Lower lobe of right lung (tissue), 2 donors: Measurements from ENCODE around the gene DUSP8. TPM values are rescaled to one million over a fixed set of nuclear protein-coding genes. Genes with fewer than 3 reads are reported as not detected.

Source experiments
- ATAC-seq, 2 donors: fragments of 200-7000 bp; cut with Tn5 transposase; one replicate each; pipeline ENCODE4 v1.9.1; 2020 to 2022; ENCODE audit warnings: mild to moderate bottlenecking in 2 of 2, moderate library complexity in 2 of 2
- DNase-seq: peaks from one replicate; pipeline ENCODE4 v3.0.0-alpha.2; 2020
- H3K27ac ChIP-seq: fragments of 200-600 bp; one replicate; pipeline ENCODE4 v1.8.0; 2022
- H3K27me3 ChIP-seq: fragments of 200-600 bp; one replicate; pipeline ENCODE4 v1.8.0; 2022; ENCODE audit warnings: low read depth
- H3K36me3 ChIP-seq: fragments of 200-600 bp; one replicate; pipeline ENCODE4 v1.8.0; 2022; ENCODE audit warnings: mild to moderate bottlenecking
- H3K4me1 ChIP-seq: fragments of 200-600 bp; one replicate; pipeline ENCODE4 v1.8.0; 2022
- H3K4me3 ChIP-seq: fragments of 200-600 bp; one replicate; pipeline ENCODE4 v1.8.0; 2022; ENCODE audit warnings: mild to moderate bottlenecking
- H3K9me3 ChIP-seq: fragments of 200-600 bp; one replicate; pipeline ENCODE4 v1.8.0; 2022
- CTCF ChIP-seq: fragments of 200-600 bp; IDR thresholded peaks from one replicate; pipeline ENCODE4 v1.8.0; 2022; ENCODE audit warnings: antibody characterized with exemption, mild to moderate bottlenecking
- intact Hi-C: fragments of 100-400 bp; cut with DNase I; formaldehyde crosslinking; loops from one replicate; pipeline ENCODE4 v1.11.0; 2022
- total RNA-seq: library from RNA; stranded (reverse); fragmentation: NEBNext Ultra II Directional; extraction: Animal tissue kit (Norgen Biotek cat#: 25700); gene quantifications from one replicate; pipeline ENCODE4 v1.2.1, GENCODE V29; 2021
- donor health status: DM: no; HTN: yes; CAD: no; lungs with severe emphysema.

The DUSP8 gene
- total RNA-seq, 1 donor from 2014 or later, result 8.9 TPM

GRCh38 chr11:1523779-1524178 is 48.3 kb downstream of the DUSP8 start:
- H3K27ac ChIP-seq, result no peak overlapping the region
- DNase-seq, result no peak
- no peaks in the 10 kb centered on the region for H3K36me3 ChIP-seq
- H3K27me3 ChIP-seq, result no peaks in the 10 kb centered on the region
- intact Hi-C loops, result no loop called here
- H3K9me3 ChIP-seq, result no peaks in the 10 kb centered on the region
- TF ChIP-seq CTCF, result no peak
- H3K4me3 ChIP-seq, result no peak overlapping the region
- no peak for ATAC-seq
- peaks cover 41% of the 10 kb centered on the region for H3K4me1 ChIP-seq

GRCh38 chr11:1523077-1523476 is 49.0 kb downstream of the DUSP8 start:
- no peak overlapping the region for H3K27ac ChIP-seq
- no peaks in the 10 kb centered on the region for H3K36me3 ChIP-seq
- TF ChIP-seq CTCF, result no peak
- H3K4me3 ChIP-seq, result no peak overlapping the region
- ATAC-seq (no peak), DNase-seq (no peak)
- H3K27me3 ChIP-seq, result no peaks in the 10 kb centered on the region
- no peaks in the 10 kb centered on the region for H3K9me3 ChIP-seq
- intact Hi-C loops, result no loop called here
- peaks cover 46% of the 10 kb centered on the region for H3K4me1 ChIP-seq

GRCh38 chr11:1522081-1522424 is 50.0 kb downstream of the DUSP8 start:
- H3K36me3 ChIP-seq, result no peaks in the 10 kb centered on the region
- no peak overlapping the region for H3K27ac ChIP-seq
- DNase-seq, result no peak
- H3K4me3 ChIP-seq, result no peak overlapping the region
- H3K4me1 ChIP-seq, result peaks cover 55% of the 10 kb centered on the region
- TF ChIP-seq CTCF, result no peak
- no peaks in the 10 kb centered on the region for H3K9me3 ChIP-seq
- intact Hi-C loops, result no loop called here
- ATAC-seq, result no peak
- no peaks in the 10 kb centered on the region for H3K27me3 ChIP-seq

GRCh38 chr11:1521382-1522080 is 50.5 kb downstream of the DUSP8 start:
- H3K4me1 ChIP-seq, result peaks cover 58% of the 10 kb centered on the region
- TF ChIP-seq CTCF, result no peak
- H3K36me3 ChIP-seq, result no peaks in the 10 kb centered on the region
- no peak overlapping the region for H3K27ac ChIP-seq
- no peaks in the 10 kb centered on the region for H3K9me3 ChIP-seq
- no peak overlapping the region for H3K4me3 ChIP-seq
- no peak for DNase-seq
- no peaks in the 10 kb centered on the region for H3K27me3 ChIP-seq
- intact Hi-C loops, result no loop called here
- ATAC-seq, result no peak

GRCh38 chr11:1520663-1521267 is 51.3 kb downstream of the DUSP8 start:
- Histone ChIP-seq H3K27me3 (no peaks in the 10 kb centered on the region), H3K4me3 (no peak overlapping the region), H3K36me3 (no peaks in the 10 kb centered on the region), H3K27ac (no peak overlapping the region), H3K9me3 (no peaks in the 10 kb centered on the region), H3K4me1 (peaks cover 65% of the 10 kb centered on the region)
- ATAC-seq (no peak), DNase-seq (no peak)
- intact Hi-C loops, result no loop called here
- TF ChIP-seq CTCF, result no peak
